ENCODE data around the gene USHBP1.
A peak's percentile ranks its signal among the peaks of the same experiment; 100 is the strongest.

Gene USHBP1

GRCh38 chr19:17211547-17212446 lies 52.7 kb downstream of the USHBP1 start:
- DNase-seq, result no peak

- DNase-seq, result no peak
These were observed 54.2 kb downstream of the USHBP1 start for GRCh38 chr19:17210296-17210695.

- DNase-seq, result no peak
These were observed 55.2 kb downstream of the USHBP1 start for GRCh38 chr19:17209126-17210036.

DNA sequence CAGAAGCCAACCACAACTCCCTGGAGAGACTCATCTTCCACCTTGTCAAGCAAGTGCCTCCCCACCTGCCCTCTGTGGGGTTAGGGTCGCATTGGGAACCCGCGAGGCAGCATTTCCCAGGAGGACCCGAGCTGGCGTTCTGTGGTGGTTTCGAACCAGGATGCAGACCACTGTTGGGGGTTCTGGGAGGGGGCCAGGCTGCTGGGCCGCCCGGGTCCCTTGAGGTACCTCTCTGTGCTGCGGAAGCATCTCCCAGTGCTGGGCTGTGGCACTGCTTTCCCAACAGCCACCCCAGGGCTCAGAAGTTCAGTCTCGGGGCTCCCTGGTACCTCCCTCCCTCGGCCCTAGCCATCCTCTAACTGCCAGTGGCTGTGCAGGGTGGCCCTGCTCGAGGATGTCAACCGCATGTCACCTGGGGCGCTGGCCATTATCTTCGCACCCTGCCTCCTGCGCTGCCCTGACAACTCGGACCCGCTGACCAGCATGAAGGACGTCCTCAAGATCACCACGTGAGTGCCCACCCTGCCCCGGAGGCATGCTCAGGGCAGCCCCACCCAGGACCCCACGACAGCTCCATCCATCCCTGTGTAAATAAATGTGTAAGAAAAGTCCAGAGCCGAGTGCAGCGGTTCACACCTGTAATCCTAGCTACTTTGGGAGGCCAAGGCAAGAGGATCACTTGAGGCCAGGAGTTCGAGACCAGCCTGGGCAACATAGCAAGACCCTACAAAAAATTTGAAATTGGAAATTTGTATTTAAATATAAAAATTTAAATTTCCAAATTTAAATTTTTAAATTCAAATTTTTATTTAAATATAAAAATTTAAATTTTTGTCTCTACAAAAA lies 57.6 kb downstream of the USHBP1 start:
- no peak for DNase-seq

DNA sequence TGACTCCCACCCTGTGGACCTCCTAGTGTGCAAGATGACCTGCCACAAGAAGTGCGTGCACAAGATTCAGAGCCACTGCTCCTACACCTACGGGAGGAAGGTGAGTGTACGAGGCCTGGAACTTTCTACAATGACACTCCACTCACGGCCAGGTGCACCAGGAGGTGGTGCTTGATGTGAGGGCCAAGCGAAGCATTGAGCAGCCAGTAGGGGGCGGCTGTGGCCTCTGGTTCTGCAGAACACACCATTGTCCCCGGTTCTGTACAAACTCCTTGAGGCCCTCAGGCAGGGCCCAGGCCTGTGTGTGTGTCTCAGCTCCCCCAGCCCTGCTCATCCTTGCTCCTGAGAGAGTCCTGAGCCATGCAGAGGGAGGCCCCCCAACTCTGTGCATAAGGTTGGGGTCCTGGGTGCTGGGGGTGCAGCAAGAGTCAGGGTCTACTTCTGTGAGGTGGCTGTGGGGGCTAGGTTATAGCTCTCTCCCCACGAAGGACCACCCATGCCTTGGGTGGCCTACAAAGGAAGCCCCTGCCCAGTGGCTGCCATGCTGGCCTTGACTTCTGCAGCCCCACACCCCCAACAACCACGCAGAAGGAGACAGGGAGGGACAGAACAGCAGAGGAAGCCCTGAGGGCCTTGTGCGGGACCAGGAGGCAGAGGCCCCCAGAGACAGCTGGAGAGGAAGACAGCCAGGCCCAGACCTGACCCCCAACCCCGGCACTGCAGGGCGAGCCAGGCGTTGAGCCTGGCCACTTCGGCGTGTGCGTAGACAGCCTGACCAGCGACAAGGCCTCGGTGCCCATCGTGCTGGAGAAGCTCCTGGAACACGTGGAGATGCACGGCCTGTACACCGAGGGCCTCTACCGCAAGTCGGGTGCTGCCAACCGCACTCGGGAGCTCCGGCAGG lies 59.1 kb downstream of the USHBP1 start:
- peak; percentile 28 for DNase-seq

DNA sequence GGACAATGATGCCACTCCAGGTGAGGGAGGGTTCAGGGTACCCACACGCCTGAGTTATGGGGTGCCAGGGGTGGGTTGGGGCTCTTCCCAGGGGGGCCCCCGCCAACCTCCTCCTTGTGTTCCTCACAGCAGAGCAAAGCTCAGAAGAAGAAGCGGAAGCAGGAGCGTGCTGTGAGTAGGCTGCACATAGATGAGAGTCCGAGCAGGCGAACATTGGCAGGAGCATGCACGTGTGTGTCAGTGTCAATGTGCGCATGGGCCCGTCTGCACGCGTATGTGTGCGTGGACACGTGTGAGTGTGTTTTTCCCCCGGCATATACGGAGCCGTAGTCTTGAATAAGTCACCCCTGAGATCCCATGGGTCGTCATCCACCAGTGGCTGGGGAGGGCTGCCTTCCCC lies 61.8 kb downstream of the USHBP1 start:
- no peak for DNase-seq

DNA sequence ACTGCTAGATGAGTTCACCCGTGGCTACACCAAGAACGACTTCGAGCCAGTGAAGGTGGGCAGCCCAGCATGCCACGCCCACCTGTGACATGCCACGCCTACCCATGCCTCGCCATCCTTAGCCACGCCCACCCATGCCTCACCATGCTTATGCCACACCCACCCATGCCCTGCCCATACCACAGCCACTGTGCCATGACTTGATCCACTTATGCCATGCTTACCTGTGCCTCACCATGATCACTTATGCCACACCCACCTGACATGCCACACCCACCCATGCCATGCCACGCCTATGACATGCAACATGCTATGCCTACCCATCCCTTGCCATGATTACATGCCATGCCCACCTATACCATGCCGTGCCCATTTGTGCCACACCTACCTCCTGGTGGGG lies 62.3 kb downstream of the USHBP1 start:
- no peak for DNase-seq

DNA sequence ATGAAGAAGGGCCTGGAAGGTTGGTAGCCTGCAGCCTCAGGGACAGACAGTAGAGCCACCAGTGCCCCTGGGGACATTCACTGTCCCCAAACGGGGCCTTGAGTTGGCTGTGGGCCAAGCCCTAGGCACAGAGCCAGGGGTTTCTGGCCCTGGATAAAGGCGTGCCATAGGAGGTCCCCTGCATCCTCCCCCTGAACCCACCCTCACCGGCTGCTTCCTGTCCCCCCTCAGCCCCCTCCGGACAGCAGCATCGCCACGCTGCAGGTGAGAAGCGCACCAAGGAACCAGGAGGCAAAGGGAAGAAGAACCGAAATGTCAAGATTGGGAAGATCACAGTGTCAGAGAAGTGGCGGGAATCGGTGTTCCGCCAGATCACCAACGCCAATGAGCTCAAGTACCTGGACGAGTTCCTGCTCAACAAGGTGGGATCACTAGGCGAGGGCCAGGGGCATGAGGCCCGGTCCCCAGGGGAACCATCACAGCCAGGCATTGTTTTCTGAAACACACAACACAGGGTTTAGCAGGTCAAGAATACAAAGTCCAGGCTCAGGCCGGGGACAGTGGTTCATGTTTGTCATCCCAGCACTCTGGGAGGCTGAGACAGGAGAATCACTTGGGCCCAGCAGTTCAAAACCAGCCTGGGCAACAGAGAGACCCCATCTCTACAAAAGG lies 64.0 kb downstream of the USHBP1 start:
- DNase-seq, result no peak

Measured in right kidney (tissue), 1 donor.